Measurements from ENCODE around the gene SNX18. TPM values are rescaled to one million over a fixed set of nuclear protein-coding genes. Genes with fewer than 3 reads are reported as not detected.

SNX18 gene
- total and polyA plus RNA-seq, 10 of the 15 experiments (the other 5 are each of a cell fraction or from before 2014, with no cell fraction given): 0.27 to 1.7 (median 0.47) TPM

GRCh38 chr5:54533541-54534190 is 16.1 kb downstream of the SNX18 start (continued):
- TF ChIP-seq, protein P1, sequence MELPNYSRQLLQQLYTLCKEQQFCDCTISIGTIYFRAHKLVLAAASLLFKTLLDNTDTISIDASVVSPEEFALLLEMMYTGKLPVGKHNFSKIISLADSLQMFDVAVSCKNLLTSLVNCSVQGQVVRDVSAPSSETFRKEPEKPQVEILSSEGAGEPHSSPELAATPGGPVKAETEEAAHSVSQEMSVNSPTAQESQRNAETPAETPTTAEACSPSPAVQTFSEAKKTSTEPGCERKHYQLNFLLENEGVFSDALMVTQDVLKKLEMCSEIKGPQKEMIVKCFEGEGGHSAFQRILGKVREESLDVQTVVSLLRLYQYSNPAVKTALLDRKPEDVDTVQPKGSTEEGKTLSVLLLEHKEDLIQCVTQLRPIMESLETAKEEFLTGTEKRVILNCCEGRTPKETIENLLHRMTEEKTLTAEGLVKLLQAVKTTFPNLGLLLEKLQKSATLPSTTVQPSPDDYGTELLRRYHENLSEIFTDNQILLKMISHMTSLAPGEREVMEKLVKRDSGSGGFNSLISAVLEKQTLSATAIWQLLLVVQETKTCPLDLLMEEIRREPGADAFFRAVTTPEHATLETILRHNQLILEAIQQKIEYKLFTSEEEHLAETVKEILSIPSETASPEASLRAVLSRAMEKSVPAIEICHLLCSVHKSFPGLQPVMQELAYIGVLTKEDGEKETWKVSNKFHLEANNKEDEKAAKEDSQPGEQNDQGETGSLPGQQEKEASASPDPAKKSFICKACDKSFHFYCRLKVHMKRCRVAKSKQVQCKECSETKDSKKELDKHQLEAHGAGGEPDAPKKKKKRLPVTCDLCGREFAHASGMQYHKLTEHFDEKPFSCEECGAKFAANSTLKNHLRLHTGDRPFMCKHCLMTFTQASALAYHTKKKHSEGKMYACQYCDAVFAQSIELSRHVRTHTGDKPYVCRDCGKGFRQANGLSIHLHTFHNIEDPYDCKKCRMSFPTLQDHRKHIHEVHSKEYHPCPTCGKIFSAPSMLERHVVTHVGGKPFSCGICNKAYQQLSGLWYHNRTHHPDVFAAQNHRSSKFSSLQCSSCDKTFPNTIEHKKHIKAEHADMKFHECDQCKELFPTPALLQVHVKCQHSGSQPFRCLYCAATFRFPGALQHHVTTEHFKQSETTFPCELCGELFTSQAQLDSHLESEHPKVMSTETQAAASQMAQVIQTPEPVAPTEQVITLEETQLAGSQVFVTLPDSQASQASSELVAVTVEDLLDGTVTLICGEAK (IDR thresholded peaks at IDR 0.05; ENCODE audit: borderline replicate concordance): no peak
- TF ChIP-seq EED (IDR thresholded peaks at IDR 0.05; ENCODE audit: low read depth) (no peak), POLR2A (IDR thresholded peaks at IDR 0.05; ENCODE audit: low read depth, low read length) (no peak), SMARCA5 (IDR thresholded peaks at IDR 0.05) (no peak), KDM1A (IDR thresholded peaks at IDR 0.05; ENCODE audit: borderline replicate concordance) (no peak), ATF7 (IDR thresholded peaks at IDR 0.05; ENCODE audit: low read depth) (no peak), BMI1 (IDR thresholded peaks at IDR 0.05; ENCODE audit: borderline replicate concordance) (no peak), SUPT20H (IDR thresholded peaks at IDR 0.05; ENCODE audit: borderline replicate concordance, control insufficient read depth, low read depth, low read length) (no peak), PAX5 (IDR thresholded peaks at IDR 0.05; ENCODE audit: borderline replicate concordance, low read depth, low read length) (no peak), ZZZ3 (IDR thresholded peaks at IDR 0.05; ENCODE audit: control insufficient read depth, insufficient read length, low read depth) (no peak)
- TF ChIP-seq, protein P2, sequence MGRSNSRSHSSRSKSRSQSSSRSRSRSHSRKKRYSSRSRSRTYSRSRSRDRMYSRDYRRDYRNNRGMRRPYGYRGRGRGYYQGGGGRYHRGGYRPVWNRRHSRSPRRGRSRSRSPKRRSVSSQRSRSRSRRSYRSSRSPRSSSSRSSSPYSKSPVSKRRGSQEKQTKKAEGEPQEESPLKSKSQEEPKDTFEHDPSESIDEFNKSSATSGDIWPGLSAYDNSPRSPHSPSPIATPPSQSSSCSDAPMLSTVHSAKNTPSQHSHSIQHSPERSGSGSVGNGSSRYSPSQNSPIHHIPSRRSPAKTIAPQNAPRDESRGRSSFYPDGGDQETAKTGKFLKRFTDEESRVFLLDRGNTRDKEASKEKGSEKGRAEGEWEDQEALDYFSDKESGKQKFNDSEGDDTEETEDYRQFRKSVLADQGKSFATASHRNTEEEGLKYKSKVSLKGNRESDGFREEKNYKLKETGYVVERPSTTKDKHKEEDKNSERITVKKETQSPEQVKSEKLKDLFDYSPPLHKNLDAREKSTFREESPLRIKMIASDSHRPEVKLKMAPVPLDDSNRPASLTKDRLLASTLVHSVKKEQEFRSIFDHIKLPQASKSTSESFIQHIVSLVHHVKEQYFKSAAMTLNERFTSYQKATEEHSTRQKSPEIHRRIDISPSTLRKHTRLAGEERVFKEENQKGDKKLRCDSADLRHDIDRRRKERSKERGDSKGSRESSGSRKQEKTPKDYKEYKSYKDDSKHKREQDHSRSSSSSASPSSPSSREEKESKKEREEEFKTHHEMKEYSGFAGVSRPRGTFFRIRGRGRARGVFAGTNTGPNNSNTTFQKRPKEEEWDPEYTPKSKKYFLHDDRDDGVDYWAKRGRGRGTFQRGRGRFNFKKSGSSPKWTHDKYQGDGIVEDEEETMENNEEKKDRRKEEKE (IDR thresholded peaks at IDR 0.05): no peak
